MCF 10A (cell line): Measurements from ENCODE around the gene ADSL. TPM values are rescaled to one million over a fixed set of nuclear protein-coding genes. Genes with fewer than 3 reads are reported as not detected.
"Not testable (repeated sequence)": the region's sequence is repeated elsewhere in the genome, so short reads cannot be mapped to it uniquely, and the experiment has no call there.

ENCODE experiments used
- BruUV-seq: library from RNA; stranded (reverse); fragments of 400-500 nt; replicated peaks from 2 replicates; lab custom pipeline; 2021; lab: Mats Ljungman, UMichigan
- CTCF ChIA-PET: fragments of 300-600 bp; sonication (Branson Sonifier 250); formaldehyde crosslinking; extraction: SDS; loops from one replicate; lab custom pipeline; 2021; ENCODE audit warnings: antibody characterized with exemption, inconsistent platforms; lab: Yijun Ruan, JAX
- POLR2A ChIA-PET: fragments of 300-600, 350-650 bp; sonication (Branson Sonifier 250); formaldehyde crosslinking; extraction: SDS; loops from one replicate; lab custom pipeline; 2020; ENCODE audit warnings: antibody characterized with exemption, inconsistent platforms; lab: Yijun Ruan, JAX
- DNase-seq: peaks from one replicate; pipeline ENCODE4 v3.0.0-alpha.2; 2018; ENCODE audit not compliant: unreplicated experiment
- H3K27ac Mint-ChIP-seq: one replicate; pipeline ENCODE4 v1.8.0; 2022; ENCODE audit warnings: mild to moderate bottlenecking, low read depth, mixed read lengths; ENCODE audit not compliant: unreplicated experiment
- H3K27me3 Mint-ChIP-seq: one replicate; pipeline ENCODE4 v1.8.0; 2022; ENCODE audit warnings: mixed read lengths; ENCODE audit not compliant: insufficient read depth, unreplicated experiment
- H3K36me3 Mint-ChIP-seq: one replicate; pipeline ENCODE4 v1.8.0; 2022; ENCODE audit warnings: mild to moderate bottlenecking, moderate library complexity, mixed read lengths; ENCODE audit not compliant: insufficient read depth, unreplicated experiment
- H3K4me1 Mint-ChIP-seq: one replicate; pipeline ENCODE4 v1.8.0; 2022; ENCODE audit warnings: mixed read lengths; ENCODE audit not compliant: insufficient read depth, unreplicated experiment
- H3K4me3 Mint-ChIP-seq: one replicate; pipeline ENCODE4 v1.8.0; 2022; ENCODE audit warnings: mild to moderate bottlenecking, moderate library complexity, mixed read lengths; ENCODE audit not compliant: unreplicated experiment
- H3K9me3 Mint-ChIP-seq: one replicate; pipeline ENCODE4 v1.8.0; 2022; ENCODE audit warnings: mixed read lengths; ENCODE audit not compliant: unreplicated experiment
- CTCF ChIP-seq: fragments of 200-600 bp; IDR thresholded peaks from one replicate; pipeline ENCODE4 v1.8.0; 2022; ENCODE audit warnings: antibody characterized with exemption, mild to moderate bottlenecking; ENCODE audit not compliant: unreplicated experiment
- intact Hi-C: fragments of 100-400 bp; cut with micrococcal nuclease; formaldehyde crosslinking; loops from 2 replicates; pipeline ENCODE4 v1.14.1; 2022
- total RNA-seq: library from RNA; stranded (reverse); gene quantifications from 2 replicates; pipeline ENCODE4 v1.2.3, GENCODE V29; 2022

The ADSL gene
- total RNA-seq, 1 experiment from 2014 or later = 129 TPM

- intact Hi-C loops = no loop called here
- POLR2A ChIA-PET = interaction anchor here (0.5 kb wide), 1 partner anchor 315 kb away, joined by 3 read pairs; the partner anchor contains the start of gene FAM83F
- CTCF ChIA-PET = no interaction called here
- BruUV-seq = no TSS peak
- no peak overlapping the region for H3K27ac Mint-ChIP-seq
- H3K27me3 Mint-ChIP-seq = no peaks in the 10 kb centered on the region
- H3K36me3 Mint-ChIP-seq = peaks cover 78% of the 10 kb centered on the region
- no peaks in the 10 kb centered on the region for H3K9me3 Mint-ChIP-seq
- TF ChIP-seq CTCF = no peak
- no peaks in the 10 kb centered on the region for H3K4me1 Mint-ChIP-seq
- H3K4me3 Mint-ChIP-seq = no peak overlapping the region
- no peak for DNase-seq
These were observed 36.1 kb upstream of the ADSL start for GRCh38 chr22:40310081-40310767.

GRCh38 chr22:40310768-40311120 is 35.6 kb upstream of the ADSL start:
- no peak overlapping the region for H3K4me3 Mint-ChIP-seq
- no TSS peak for BruUV-seq
- no peaks in the 10 kb centered on the region for H3K27me3 Mint-ChIP-seq
- ChIA-PET POLR2A (interaction anchor here (0.6 kb wide), 1 partner anchor 13 kb away, joined by 3 read pairs; no protein-coding TSS in a partner anchor), CTCF (no interaction called here)
- peaks cover 83% of the 10 kb centered on the region for H3K36me3 Mint-ChIP-seq
- H3K4me1 Mint-ChIP-seq = no peaks in the 10 kb centered on the region
- H3K27ac Mint-ChIP-seq = no peak overlapping the region
- no peak for DNase-seq
- TF ChIP-seq CTCF = no peak
- no peaks in the 10 kb centered on the region for H3K9me3 Mint-ChIP-seq
- intact Hi-C loops = no loop called here

GRCh38 chr22:40311646-40312045 is 34.7 kb upstream of the ADSL start:
- not testable (repeated sequence) for H3K4me1 Mint-ChIP-seq

GRCh38 chr22:40312050-40312449 is 34.2 kb upstream of the ADSL start:
- no peak for DNase-seq
- Mint-ChIP-seq H3K9me3 (no peaks in the 10 kb centered on the region), H3K4me1 (no peaks in the 10 kb centered on the region), H3K4me3 (no peak overlapping the region), H3K27me3 (no peaks in the 10 kb centered on the region), H3K36me3 (peaks cover 91% of the 10 kb centered on the region), H3K27ac (no peak overlapping the region)
- CTCF ChIA-PET = interaction anchor here (0.7 kb wide), 1 partner anchor 44 kb away, joined by 3 read pairs; no protein-coding TSS in a partner anchor
- intact Hi-C loops = no loop called here
- POLR2A ChIA-PET = interaction anchor here (0.7 kb wide), 1 partner anchor 19 kb away, joined by 4 read pairs; no protein-coding TSS in a partner anchor
- no TSS peak for BruUV-seq
- TF ChIP-seq CTCF = no peak

More at GRCh38 chr22:40311646-40312045, 34.7 kb upstream of the ADSL start:
- intact Hi-C loops, H3K27me3 Mint-ChIP-seq, H3K9me3 Mint-ChIP-seq, H3K4me3 Mint-ChIP-seq, BruUV-seq, H3K27ac Mint-ChIP-seq, DNase-seq: not testable (repeated sequence)
- ChIA-PET POLR2A (interaction anchor here (0.7 kb wide), 1 partner anchor 20 kb away, joined by 4 read pairs; no protein-coding TSS in a partner anchor), CTCF (interaction anchor here (0.7 kb wide), 1 partner anchor 43 kb away, joined by 3 read pairs; no protein-coding TSS in a partner anchor)
- H3K36me3 Mint-ChIP-seq = peaks cover 87% of the 10 kb centered on the region
